T follicular helper cell (primary cell): ENCODE results near the gene GCNT3.

ENCODE experiments used
- DNase-seq: peaks from one replicate; pipeline ENCODE4 v3.0.0-alpha.2; 2020; ENCODE audit warnings: low read depth
- total RNA-seq, 2 experiments: gene quantifications; one replicate each; lab custom pipeline; 2026; lab: John Stamatoyannopoulos, UW

The GCNT3 gene, protein sequence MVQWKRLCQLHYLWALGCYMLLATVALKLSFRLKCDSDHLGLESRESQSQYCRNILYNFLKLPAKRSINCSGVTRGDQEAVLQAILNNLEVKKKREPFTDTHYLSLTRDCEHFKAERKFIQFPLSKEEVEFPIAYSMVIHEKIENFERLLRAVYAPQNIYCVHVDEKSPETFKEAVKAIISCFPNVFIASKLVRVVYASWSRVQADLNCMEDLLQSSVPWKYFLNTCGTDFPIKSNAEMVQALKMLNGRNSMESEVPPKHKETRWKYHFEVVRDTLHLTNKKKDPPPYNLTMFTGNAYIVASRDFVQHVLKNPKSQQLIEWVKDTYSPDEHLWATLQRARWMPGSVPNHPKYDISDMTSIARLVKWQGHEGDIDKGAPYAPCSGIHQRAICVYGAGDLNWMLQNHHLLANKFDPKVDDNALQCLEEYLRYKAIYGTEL
- total RNA-seq: 0 to 0.06 reads per million in 2 experiments

DNA sequence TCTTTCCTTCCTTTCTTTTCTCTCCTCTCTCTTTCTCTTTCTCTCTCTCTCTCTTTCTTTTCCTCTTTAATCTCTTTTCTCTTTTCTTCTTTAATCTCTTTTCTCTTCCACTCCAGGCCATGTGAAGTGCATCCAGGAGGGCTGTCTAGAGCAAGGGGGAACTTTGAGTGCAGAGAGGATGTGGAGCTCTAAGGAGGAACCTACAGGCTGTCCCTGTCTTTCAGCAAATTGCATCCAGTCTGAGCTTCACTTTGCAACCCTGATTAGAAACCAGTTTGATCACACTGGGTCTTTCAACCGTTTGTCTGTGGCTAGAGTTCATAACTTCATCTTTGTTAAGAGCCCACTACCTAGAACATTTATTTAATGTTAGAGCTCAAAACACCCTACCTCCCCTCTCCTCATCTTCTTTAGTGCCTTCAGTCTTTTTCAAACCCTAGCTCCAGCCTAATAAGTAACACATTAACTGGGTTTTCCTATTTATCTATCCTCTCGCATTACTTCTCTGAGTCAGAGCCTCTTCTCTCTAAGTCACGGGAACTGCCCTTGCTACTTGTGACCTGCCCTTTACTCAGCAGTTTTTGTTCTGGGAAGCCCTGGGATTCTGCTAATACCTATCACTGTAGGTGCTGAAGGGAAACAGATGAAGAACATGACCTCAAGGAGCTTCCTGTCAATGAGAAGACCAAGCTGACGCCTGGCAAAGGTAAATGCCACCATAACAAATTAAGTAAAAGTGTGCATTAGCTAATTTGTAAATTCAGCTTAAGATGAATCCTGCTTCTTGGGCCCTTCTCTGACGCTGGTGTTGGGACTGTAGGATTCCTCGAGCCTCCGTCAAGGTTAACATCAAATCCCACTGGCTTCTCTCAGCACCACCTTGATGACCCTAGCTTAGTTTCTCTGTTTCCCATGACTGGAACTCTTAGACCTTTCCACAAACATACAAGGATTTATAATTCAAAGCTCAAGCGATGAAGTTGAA, at the start of gene GCNT3:
Gene GCNT3 (plus strand): TSS at position 508 of the 985 bp plus-strand sequence. CDS start 6,456 bp downstream, outside the sequence.
- DNase-seq: no peak

DNA sequence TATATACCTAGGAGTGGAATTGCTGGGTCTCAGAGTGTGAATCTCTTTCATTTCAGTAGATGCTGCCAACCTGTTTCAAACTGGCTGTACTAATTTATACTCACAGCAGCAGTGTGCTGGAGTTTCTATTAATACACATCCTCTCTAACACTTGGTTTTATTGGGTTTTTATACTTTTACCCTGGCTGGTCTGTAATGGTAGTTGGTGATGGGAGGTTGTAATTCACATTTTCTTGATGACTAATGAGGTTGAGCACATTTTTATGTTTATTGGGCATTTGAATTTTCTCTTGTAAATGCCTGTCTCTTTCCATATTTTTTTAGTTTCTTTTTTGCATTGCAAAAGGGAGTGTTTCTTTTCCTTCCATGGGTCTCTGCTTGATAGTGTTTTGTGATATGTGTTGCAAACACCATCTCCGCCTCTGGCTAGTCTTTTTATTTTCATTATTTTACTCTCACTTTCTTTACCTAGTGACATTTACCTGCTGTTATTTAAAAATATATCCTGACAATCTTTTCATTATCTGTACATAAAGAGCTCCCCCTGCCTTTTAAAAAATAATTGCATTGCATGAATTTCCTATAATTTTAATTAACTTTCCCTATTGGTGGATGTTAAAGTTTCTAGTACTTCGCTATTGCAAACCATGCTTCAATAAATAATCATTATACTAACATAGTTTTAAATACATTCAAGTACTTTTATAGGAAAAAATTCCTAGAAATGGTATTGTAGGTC, 49.0 kb upstream of the GCNT3 start:
- DNase-seq: no peak

DNA sequence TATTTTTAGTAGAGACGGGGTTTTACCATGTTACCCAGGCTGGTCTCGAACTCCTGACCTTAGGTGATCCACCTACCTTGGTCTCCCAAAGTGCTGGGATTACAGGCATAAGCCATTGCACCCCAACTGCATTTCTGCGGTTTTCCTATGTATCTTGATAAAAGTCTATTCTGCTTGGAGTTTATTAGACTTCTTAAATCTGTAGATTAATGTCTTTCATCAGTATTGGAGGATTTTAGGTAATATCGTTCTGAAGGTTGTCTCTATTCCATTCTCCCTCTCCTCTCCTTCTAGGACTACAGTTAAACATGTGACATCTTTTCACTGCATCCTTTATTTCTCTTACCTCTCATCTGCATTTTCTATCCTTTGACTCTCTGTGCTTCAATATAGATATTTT, 46.3 kb upstream of the GCNT3 start:
- DNase-seq: no peak

DNA sequence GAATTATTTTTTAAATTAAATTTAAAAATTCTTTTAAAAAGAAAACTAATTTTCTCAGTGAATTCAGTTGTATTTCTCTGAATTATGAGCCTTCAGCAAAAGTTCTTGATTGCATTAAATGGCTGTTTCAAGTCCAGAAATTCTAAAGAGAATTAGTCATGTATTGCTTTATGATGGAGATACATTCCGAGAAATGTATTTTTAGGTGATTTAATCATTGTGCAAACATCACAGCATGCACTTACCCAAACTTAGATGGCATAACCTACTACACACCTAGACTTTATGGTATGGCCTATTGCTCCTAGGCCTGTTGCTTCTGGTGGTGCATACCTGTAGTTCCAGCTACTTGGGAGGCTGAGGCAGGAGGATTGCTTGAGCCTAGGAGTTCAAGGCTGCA, 44.3 kb upstream of the GCNT3 start:
- no peak for DNase-seq

DNA sequence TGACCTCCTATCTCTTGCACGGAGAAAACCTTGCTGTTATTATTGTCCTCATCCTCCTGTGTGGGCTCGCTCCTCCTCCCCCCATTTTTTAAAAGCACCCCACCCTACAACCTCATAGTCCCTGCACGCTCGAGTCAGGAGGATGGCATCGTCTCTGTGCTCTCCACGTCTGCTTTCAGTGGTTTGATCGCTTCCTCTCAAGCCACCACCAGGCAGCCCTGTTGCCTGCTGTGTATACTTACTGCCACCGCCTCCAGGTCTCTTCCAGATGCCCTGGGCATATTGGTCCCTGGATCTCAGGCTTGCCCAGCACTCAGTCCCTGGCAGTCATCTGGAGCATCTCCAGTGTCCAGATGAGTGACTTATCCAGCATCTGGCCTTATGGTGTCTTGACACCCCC, 42.1 kb upstream of the GCNT3 start:
- DNase-seq: no peak

DNA sequence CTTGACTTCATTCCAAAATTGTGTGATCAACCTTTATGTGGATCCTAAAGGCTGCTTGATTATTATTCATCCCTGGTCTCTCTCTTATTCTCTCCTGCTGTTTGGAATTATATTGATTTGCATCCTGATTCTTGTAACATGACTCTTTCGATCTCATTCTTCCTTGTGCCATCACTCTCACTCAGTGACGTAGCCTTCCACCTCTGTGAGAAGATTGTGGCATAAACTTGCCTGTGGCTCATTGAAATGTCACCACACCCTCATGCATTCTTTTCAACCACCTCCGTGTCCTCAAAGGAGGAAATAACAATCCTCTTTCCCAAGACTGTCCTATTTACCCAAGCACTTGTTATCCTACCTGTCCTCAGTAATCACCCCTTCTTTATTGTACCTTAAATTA, 41.3 kb upstream of the GCNT3 start:
- no peak for DNase-seq

DNA sequence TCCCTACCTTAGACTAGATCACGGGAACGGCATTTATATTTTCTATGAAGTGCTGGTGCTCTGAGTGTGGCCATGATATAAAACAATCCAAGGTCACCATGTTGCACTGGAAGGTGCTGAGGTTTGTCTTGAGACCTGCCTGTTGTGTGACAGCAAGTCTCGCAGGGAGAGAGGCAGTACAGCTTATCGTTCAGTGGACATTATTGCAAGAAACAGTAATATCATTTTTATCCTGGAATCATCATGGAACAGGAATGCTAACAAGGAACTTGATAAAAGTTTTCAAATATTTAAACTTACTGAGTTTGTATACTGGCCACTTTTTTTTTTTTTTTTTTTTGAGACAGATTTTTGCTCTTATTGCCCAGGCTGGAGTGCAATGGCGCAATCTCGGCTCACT, 40.0 kb upstream of the GCNT3 start:
- DNase-seq: no peak

DNA sequence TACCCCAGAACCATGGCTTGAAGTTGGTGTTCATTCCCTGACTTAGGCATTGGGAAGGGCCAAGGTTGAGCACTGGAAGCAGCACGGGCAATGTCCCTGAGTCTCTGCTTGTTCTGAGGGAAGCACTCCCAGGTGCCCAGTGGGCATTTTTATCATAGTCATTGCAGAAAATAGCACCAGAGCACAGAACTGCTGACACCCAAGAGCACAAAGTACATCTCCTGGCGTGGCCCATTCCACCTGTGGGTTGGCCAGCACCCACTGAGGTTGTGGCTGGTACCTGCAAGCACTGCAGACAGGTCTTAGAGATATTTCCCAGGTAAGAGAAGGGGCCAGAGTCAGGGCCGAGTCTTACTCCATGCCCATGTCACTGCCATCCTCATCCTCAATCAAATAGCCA, 28.5 kb upstream of the GCNT3 start:
- no peak for DNase-seq

DNA sequence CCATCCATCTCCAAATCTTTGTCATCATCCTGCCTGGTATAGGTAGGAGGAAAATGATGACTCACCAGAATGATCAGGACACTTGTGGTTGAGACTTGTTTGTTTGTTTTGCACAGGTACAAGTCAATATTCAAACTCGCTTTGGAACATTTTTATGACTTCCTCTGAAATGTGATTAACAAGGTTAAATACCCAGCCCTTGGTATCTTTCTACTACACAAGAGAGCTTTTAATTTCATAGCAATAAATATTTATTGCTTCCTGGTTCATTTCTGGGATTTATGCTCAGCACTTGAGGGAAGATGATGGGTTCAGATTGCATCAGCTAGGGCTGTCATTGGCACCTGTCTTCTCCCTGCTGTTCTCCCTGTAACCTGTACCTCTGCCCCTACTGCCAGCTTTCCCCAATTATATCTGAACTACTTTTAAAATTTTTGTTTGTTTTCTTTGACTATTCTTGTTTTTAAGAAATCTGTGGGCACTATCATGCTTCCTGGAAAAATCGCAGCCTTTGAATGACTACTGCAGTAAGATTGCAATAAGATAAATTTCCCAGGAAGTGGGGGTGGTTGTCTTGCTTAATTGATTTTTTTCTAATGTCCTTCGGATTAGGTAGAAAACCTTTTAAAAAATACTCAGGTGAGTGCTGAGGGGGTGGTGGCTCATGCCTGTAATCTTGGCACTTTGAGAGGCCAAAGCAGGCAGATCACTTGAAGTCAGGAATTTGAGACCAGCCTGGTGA, 24.3 kb upstream of the GCNT3 start:
- DNase-seq: no peak

DNA sequence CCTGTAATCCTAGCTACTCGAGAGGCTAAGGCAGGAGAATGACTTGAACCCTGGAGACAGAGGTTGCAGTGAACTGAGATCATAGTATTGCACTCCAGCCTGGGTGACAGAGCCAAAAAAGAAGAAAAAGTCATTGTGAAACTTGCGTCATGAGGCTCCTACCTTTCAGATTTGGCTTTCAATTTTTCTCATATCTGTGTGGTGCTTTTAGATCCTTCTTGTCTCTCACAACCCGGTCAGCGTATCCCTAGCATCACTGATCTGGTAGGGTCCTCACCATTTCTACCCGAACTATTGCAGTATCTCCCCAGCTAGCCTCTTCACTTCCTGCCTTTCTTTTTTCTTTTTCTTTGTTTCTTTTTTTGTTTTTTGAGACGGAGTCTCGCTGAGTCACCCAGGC, 21.6 kb upstream of the GCNT3 start:
- no peak for DNase-seq

DNA sequence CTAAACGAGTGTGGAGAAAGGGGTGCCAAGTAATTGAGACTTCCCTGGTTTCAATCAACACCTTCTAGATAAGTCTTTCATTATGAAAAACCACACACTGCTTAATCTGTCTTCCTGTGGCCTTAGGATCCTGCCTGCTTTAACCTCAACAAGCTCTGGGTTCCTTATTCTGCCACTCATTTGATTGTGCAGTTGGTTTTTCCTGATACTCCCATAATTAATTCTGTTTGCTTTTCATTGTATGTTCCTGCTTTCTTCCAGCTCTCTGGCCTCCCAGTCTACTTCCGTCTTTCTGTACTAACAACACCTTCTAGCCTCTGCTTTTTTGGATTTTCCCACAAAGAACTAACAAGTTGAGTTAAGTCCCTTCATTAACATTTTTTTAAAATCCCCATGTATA, 20.2 kb upstream of the GCNT3 start:
- no peak for DNase-seq

DNA sequence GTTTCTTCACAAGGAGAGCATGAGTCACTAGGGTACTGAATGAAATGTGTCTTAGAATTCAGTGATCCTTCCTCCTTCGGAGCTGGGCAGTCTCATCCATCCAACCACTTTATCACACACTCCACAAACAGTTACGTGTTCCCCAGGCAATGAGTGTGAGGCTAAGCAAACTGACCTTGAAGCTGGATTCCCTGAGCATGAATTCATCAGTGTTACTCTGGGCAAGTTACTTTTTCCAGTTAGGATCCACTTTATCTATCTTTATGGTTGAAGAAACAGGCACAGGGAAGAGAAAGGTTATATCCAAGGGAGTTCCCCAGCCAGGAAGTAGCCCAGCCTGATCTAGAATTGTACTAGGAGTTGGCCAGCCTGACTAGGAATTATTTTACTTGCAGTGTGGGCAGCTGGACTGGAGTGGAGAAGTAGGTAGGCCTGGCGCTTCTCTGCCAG, 17.1 kb upstream of the GCNT3 start:
- no peak for DNase-seq

DNA sequence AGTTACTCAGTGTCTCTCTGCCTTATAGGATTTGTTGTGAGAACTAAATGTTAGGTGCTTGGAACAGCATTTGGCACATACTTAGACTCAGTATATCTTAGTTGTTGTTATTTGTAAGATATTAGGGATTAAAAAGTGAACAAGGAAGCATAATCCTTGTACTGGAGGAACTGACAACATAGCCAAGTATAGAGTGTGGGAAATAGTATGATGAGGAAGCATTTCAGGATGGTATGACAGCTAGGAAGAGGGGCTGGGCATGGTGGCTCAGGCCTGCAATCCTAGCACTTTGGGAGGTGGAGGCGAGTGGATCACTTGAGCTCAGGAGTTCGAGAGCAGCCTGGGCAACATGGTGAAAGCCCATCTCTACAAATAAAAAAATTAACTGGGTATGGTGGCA, 16.6 kb upstream of the GCNT3 start:
- DNase-seq: no peak

DNA sequence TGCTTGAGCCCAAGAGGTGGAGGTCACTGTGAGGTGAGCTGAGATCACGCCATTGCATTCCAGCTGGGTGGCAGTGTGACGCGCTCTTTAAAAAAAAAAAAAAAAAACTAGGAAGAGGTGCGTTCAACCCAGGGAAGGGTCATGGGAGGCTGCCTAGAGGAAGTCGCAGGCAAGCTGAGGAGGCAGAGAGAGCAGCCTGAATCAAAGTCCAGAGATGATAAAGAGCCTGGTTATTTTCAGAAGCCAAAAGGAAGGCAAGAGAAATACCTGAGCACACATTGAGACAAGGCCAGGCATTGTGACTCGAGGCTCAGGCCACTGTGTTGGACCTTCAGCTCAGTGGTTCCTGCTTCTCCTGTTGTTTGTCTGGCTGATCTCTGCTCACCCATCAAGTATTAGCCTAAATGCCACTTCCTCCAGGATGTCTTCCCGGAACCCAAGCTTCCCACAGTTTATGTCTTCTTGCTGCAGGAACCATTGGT, 16.1 kb upstream of the GCNT3 start:
- no peak for DNase-seq

DNA sequence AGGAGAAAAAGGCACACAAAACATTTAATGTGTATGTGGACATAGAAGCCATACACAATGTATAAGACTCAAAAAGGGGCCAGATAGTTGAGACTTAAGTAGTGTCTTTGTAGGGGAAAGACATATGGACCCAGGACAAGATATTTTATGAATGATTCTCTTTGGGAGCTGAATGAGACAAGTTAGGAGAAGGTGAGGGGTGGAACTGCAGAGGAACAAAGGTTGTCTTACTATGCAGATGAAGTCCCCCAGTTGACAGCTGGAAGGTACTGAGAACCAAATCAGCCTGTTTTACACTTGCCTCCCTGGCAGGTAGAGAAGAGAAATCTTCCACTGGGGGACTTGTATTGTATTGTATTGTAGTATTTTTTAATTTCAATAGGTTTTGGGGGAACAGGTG, 14.9 kb upstream of the GCNT3 start:
- DNase-seq: no peak

DNA sequence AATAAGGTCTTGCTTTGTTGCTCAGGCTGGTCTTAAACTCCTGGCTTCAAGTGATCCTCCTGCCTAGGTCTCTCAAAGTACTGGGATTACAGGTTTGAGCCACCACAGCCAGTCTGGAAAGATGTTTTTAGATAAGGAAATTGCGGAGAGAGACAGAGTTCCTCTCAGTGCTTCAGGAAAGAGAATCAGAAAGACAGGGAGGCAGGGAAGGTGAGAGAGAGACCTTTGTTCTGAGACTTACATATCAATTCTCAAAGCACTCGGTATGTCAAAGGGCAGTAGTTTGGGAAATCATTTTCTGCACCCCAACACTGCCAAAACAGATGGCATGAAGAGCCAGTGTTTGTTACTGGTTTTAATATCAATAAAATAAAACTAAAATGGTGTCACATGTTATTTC, 13.1 kb upstream of the GCNT3 start:
- DNase-seq: no peak

DNA sequence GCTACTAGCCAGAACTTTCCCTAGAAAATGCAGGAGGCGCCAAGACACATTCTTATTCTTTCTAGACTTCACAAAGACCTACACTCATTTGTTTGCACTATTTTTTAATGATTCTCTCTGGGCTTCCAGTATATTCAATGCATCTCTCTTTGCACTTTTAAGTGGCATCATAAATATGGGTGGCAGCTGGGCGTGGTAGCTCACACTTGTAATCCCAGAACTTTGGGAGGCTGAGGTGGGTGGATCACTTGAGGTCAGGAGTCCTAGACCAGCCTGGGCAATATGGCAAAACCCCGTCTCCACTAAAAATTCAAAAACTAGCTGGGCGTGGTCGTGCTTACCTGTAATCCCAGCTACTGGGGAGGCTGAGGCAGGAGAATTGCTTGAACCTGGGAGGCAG, 5.6 kb upstream of the GCNT3 start:
- DNase-seq: no peak

DNA sequence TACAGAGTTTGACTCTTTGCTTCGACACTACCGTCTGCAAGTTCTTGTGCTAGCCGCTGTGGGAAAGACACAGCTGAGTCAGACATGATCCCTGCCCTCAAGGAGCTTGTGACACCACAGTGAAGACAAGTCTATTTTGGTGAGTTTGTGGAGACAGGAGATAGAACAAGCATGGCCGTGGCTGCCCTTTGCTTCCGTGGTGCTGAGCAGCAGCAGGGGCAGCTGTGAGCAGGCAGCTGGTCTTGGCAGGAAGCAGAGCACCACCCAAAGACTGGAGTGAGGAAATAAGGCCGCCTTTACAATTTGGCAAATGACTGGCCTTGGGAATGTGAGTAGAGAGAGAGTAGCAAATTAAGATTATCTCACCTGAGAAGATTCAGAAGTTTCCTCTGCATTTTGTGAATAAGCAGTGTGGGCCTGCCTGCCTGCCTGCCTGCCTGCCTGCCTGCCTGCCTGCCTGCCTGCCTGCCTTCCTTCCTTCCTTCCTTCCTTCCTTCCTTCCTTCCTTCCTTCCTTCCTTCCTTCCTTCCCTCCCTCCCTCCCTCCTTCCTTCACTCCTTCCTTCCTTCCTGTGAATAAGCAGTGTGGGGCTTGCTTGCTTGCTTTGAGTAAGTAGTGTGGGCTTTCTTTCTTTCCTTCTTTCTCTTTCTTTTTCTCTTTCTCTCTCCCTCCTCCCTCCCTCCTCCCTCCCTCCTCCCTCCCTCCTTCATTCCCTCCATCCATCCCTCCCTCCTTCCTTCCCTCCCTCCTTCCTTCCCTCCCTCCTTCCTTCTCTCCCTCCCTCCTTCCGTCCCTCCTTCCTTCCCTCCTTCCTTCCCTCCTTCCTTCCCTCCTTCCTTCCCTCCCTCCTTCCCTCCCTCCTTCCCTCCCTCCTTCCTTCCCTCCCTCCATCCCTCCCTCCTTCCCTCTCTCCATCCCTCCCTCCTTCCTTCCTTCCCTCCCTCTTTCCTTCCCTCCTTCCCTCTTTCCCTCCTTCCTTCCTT, 1.6 kb upstream of the GCNT3 start:
- no peak for DNase-seq

DNA sequence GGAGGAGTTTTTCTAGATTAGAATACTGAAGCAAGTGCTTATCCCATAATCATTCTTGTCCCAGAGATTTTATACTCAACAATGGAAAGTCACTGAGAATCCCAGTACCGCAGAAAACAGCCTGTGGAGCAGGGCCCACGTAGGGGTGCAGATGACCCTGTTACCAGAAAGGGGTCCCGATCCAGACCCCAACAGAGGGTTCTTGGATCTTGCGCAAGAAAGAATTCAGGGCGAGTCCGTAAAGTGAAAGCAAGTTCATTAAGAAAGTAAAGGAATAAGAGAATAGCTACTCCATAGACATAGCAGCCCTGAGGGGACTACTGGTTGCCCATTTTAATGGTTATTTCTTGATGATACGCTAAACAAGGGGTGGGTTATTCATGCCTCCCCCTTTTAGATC, 2.6 kb downstream of the GCNT3 start:
- no peak for DNase-seq

DNA sequence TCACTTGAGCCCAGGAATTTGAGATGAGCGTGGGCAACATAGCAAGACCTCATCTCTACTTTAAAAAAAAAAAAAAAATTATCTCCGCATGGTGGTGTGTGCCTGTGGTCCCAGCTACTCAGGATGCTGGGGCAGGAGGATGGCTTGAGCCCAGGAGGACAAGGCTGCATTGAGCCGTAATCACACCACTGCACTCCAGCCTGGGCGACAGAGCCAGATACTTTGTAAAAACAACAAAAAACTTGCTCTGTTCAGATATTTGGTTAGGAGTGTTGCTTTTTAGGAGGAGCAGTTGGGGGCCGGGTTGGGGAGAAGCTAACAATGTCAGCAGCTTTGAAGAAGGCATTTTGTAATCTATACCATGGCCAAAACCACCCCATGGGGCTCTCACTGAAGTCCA, 4.1 kb downstream of the GCNT3 start:
- DNase-seq: no peak
